GM12891 (cell line): Measurements from ENCODE around the gene DGCR2.

Experiments used
- POLR2A ChIP-seq: IDR thresholded peaks from 2 replicates; pipeline ENCODE4 v1.6.1; 2011; ENCODE audit warnings: low read depth, low read length, control low read depth
- POLR2AphosphoS5 ChIP-seq: IDR thresholded peaks from 2 replicates; pipeline ENCODE4 v1.6.1; 2011; ENCODE audit warnings: low read depth, low read length, control low read depth

DNA sequence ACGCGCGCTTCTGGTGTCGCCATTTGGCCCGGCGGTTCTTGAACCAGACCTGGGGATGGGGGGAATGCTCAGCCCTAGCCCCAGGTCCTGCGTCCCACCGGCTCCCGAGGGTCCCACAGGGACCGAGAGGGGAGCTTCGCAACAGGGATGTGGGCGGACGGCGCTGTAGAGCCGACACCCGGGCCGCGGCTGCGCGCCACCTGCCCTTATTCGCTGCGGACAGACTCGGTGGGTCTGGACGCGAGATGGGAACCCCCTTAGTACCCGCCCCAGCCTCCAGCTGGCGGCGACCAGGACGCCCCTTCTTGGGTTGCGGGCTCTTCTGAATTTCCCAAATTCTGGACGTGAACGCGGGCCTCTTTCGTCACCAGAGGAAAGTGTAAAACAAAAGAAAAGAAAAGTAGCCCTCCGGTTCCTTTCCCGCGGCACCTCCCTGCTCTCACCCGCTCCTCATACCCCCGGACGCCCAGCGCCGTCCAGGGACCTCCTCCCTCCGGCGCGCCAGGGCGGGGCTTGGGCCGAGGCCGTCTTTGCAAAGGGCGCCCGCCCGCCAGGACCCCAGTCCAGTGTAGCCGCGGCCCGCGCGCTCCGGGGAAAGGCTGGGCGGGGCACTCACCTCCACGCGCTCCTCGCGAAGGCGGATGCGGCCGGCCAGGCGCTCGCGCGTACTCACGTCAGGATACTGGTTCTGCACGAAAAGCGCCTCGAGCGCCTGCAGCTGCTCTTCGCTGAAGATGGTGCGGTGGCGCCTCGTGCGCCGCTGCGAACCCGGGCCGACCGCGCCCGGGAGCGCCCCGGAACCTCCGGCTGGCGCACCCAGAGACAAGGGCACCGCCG, 27.1 kb upstream of the DGCR2 start:
- no peak for TF ChIP-seq POLR2A
- TF ChIP-seq POLR2AphosphoS5 = no peak
